SK-N-MC (cell line): ENCODE results near the gene DPF3.

ENCODE experiments used
- EZH2 ChIP-seq: fragments of 200-600 bp; sonication (generic); IDR thresholded peaks from one replicate; pipeline ENCODE4 v1.6.1; 2017; ENCODE audit warnings: antibody characterized with exemption
- FOXP2 ChIP-seq: optimal IDR thresholded peaks from 2 replicates; pipeline ENCODE3; 2011; ENCODE audit warnings: mild to moderate bottlenecking, moderate library complexity; ENCODE audit not compliant: insufficient read depth; ENCODE audit errors: extremely low read length, control extremely low read depth
- POLR2AphosphoS5 ChIP-seq: IDR thresholded peaks from 2 replicates; pipeline ENCODE4 v1.6.1; 2012; ENCODE audit warnings: mild to moderate bottlenecking, low read depth, low read length, borderline replicate concordance

DNA sequence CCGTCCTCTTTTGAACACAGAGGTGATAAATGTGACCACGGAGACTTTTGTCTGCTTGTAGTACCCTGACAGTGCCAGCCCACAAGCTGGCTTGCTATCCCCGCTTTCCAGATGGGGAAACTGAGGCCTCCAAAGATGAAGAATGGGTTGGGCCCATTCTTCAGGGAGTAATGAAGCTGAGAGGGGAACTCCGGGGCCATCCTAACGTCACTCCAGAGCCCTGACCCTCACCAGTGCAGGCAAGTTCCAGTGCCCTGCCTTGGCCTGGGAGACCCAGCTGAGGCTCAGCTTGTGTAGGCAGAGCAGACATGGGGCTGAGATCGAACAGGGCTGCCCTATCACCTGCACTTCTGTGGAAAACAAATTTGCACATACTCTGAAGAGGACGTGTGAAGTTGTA is 277.1 kb downstream of the DPF3 start:
- no peak for TF ChIP-seq POLR2AphosphoS5
- no peak for TF ChIP-seq EZH2
- no peak for TF ChIP-seq FOXP2
